PC-3 (cell line): ENCODE results near the gene CRABP1. TPM values are rescaled to one million over a fixed set of nuclear protein-coding genes. Genes with fewer than 3 reads are reported as not detected.

ENCODE experiments used
- ATAC-seq: fragments of 200-7000 bp; cut with Tn5 transposase; 2 replicates; pipeline ENCODE4 v1.9.1; 2020; ENCODE audit warnings: mild to moderate bottlenecking, moderate library complexity
- Bru-seq: library from RNA; stranded (reverse); fragments of 400-500 nt; gene quantifications from one replicate; lab custom pipeline; 2021; lab: Mats Ljungman, UMichigan
- BruChase-seq, 2 experiments: library from RNA; stranded (reverse); fragments of 400-500 nt; gene quantifications; one replicate each; lab custom pipeline; 2021; lab: Mats Ljungman, UMichigan
- BruUV-seq: library from RNA; stranded (reverse); fragments of 400-500 nt; replicated peaks from 2 replicates; lab custom pipeline; 2021; lab: Mats Ljungman, UMichigan
- CTCF ChIA-PET: fragments of 300-600 bp; sonication (Branson Sonifier 250); formaldehyde crosslinking; loops from one replicate; lab custom pipeline; 2022; ENCODE audit warnings: antibody characterized with exemption; lab: Charles Lee
- POLR2A ChIA-PET: fragments of 300-600 bp; sonication (Branson Sonifier 250); formaldehyde crosslinking; loops from one replicate; lab custom pipeline; 2022; ENCODE audit warnings: antibody characterized with exemption; ENCODE audit not compliant: unreplicated experiment; lab: Charles Lee
- DNase-seq: peaks from one replicate; pipeline ENCODE4 v3.0.0-alpha.2; 2015
- H2AFZ ChIP-seq: fragments of 300-600 bp; sonication (generic); 2 replicates; pipeline ENCODE4 v1.6.0; 2016; ENCODE audit warnings: antibody characterized with exemption, low read length
- H3F3A ChIP-seq: fragments of 300-600 bp; sonication (generic); one replicate; pipeline ENCODE4 v1.6.0; 2017; ENCODE audit warnings: antibody characterized with exemption, low read length, control low read depth, mild to moderate bottlenecking; ENCODE audit not compliant: unreplicated experiment
- H3K27ac ChIP-seq: fragments of 300-600 bp; sonication (generic); 2 replicates; pipeline ENCODE4 v1.5.1; 2016; ENCODE audit warnings: mild to moderate bottlenecking, low read length
- H3K27me3 ChIP-seq: fragments of 300-600 bp; sonication (generic); 2 replicates; pipeline ENCODE4 v1.6.1; 2016; ENCODE audit warnings: low read length, mixed read lengths
- H3K36me3 ChIP-seq: fragments of 300-600 bp; sonication (generic); 2 replicates; pipeline ENCODE4 v1.6.1; 2016; ENCODE audit warnings: low read depth, mixed run types, low read length, mixed read lengths
- H3K4me1 ChIP-seq: fragments of 300-600 bp; sonication (generic); 2 replicates; pipeline ENCODE4 v1.5.1; 2016; ENCODE audit warnings: low read length; ENCODE audit not compliant: insufficient read depth
- H3K4me2 ChIP-seq: fragments of 300-600 bp; sonication (generic); 2 replicates; pipeline ENCODE4 v1.6.0; 2016; ENCODE audit warnings: low read length
- H3K4me3 ChIP-seq: fragments of 300-600 bp; sonication (generic); 2 replicates; pipeline ENCODE4 v1.5.1; 2016; ENCODE audit warnings: mild to moderate bottlenecking, low read length, mixed read lengths
- H3K79me2 ChIP-seq: fragments of 300-600 bp; sonication (generic); 2 replicates; pipeline ENCODE4 v1.6.1; 2017; ENCODE audit warnings: low read length, mixed read lengths
- H3K9ac ChIP-seq: fragments of 300-600 bp; sonication (generic); 2 replicates; pipeline ENCODE4 v1.6.0; 2016; ENCODE audit warnings: mild to moderate bottlenecking, low read length
- H3K9me2 ChIP-seq: fragments of 300-600 bp; sonication (generic); replicated peaks from 2 replicates; pipeline ENCODE4 v1.6.1; 2016; ENCODE audit warnings: mixed run types, low read length, mixed read lengths
- H3K9me3 ChIP-seq: fragments of 300-600 bp; sonication (generic); 2 replicates; pipeline ENCODE4 v1.6.1; 2016; ENCODE audit warnings: low read length, mixed read lengths
- H4K20me1 ChIP-seq: fragments of 300-600 bp; sonication (generic); 2 replicates; pipeline ENCODE4 v1.6.1; 2016; ENCODE audit warnings: low read length, mixed read lengths
- CTCF ChIP-seq: fragments of 300-600 bp; sonication (generic); conservative IDR thresholded peaks from 2 replicates; pipeline ENCODE4 v1.5.1; 2017; ENCODE audit warnings: antibody characterized with exemption, low read depth, mild to moderate bottlenecking, low read length
- EZH2 ChIP-seq: fragments of 300-600 bp; sonication (generic); IDR thresholded peaks from one replicate; pipeline ENCODE4 v1.6.1; 2017; ENCODE audit warnings: antibody characterized with exemption, mild to moderate bottlenecking, low read length; ENCODE audit not compliant: unreplicated experiment
- EZH2phosphoT487 ChIP-seq: fragments of 300-600 bp; sonication (generic); IDR thresholded peaks from 2 replicates; pipeline ENCODE4 v1.6.1; 2018; ENCODE audit warnings: mild to moderate bottlenecking, antibody characterized with exemption, low read length, borderline replicate concordance
- intact Hi-C: fragments of 100-400 bp; cut with micrococcal nuclease; formaldehyde crosslinking; loops from 2 replicates; pipeline ENCODE4 v1.9.0; 2023
- long read RNA-seq: library from polyadenylated mRNA; unstranded; transcript quantifications from one replicate; pipeline ENCODE4 v2.0.0, GENCODE V29; 2021; ENCODE audit not compliant: unreplicated experiment
- total RNA-seq: library from RNA; depleted of rRNA; stranded (reverse); fragments of >200 nt; gene quantifications from 2 replicates; pipeline ENCODE4 v1.2.3, GENCODE V29; 2014; rRNA removed

Gene CRABP1
- total RNA-seq: not detected in 2 replicates
- percentile 44 among the genes with signal in this experiment for Bru-seq, nascent RNA
- BruChase-seq, experiment 1, labeled RNA remaining after a 6-hour chase: percentile 41 among the genes with signal in this experiment
- percentile 39 among the genes with signal in this experiment for BruChase-seq, experiment 2, labeled RNA remaining after a 2-hour chase
- long read RNA-seq, transcript CRABP1-201 (4 exons, 772 nt): major isoform, 17 of 26 reads
- long read RNA-seq, partial matches to known transcripts: 9 of 26 reads
- long read RNA-seq, other reads (novel, unspliced or antisense): 0 of 26 reads

DNA sequence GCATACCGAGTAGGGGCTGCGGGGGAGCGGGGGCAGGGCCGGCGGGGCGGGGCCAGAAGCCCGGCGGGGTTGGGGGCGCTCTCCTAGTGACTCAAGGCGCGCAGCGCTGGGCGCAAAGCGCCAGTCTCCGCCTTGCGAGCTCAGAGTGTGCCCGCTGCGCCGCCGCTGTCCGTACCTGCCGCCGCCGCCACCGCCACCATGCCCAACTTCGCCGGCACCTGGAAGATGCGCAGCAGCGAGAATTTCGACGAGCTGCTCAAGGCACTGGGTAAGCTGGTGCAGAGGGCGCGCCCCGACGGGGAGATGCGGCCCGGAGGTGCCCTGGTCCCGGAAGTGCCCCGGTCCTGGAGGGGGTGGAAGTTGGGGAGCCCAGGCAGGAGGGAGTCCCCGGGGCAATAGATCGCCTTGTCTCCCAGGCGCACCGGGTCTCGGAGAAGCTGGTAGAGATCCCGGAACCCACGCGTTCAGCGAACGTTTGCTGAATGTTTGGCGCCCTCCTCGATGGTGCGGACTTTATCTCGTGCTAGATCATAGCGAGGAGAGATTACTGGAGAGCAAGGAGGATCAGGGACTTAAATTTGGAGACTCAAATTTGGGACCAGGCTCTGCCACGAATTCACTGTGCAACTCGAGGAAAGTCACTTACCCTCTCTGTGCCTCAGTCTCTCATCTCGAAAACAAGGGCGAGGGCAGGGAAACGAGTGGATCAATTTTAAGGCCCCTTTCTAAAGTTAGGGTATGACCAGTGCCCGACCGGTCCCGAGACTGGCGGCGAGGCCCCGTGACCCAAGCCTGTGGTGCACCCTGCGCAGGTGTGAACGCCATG, at the start of gene CRABP1:
Gene CRABP1, plus strand, starts transcription at position 123 of the 826 bp plus-strand sequence. Its CDS starts 76 bp downstream, at position 199.
- H3F3A ChIP-seq: no peaks in the 10 kb centered on the region
- peaks cover 4% of the 10 kb centered on the region; the same call in 1 of the 2 replicates for H3K4me1 ChIP-seq
- POLR2A ChIA-PET: no interaction called here
- H3K4me3 ChIP-seq: peak within 1 kb of the TSS; percentile 31; the same call in 1 of the 2 replicates
- no peaks in the 10 kb centered on the region for H3K9me3 ChIP-seq
- H3K9me2 ChIP-seq: no peaks in the 10 kb centered on the region
- no peak within 1 kb of the TSS for H3K27ac ChIP-seq
- CTCF ChIA-PET: interaction anchor here (0.5 kb wide), 1 partner anchor 11 kb away, joined by 3 read pairs; no protein-coding TSS in a partner anchor
- BruUV-seq: TSS peak; percentile 48
- H3K4me2 ChIP-seq: peak within 1 kb of the TSS; percentile 72
- TF ChIP-seq EZH2phosphoT487: peak; percentile 36; the same call in 1 of the 2 replicates
- TF ChIP-seq CTCF: no peak
- TF ChIP-seq EZH2: peak; percentile 28
- intact Hi-C loops: no loop called here
- peak within 1 kb of the TSS; percentile 13 for H2AFZ ChIP-seq
- no peak for DNase-seq
- H3K27me3 ChIP-seq: peaks cover 54% of the 10 kb centered on the region
- no peaks in the 10 kb centered on the region for H3K36me3 ChIP-seq
- ATAC-seq: peak; percentile 13; the same call in 1 of the 2 replicates
- no peaks in the 10 kb centered on the region for H3K79me2 ChIP-seq
- no peaks in the 10 kb centered on the region for H4K20me1 ChIP-seq
- H3K9ac ChIP-seq: no peak within 1 kb of the TSS

DNA sequence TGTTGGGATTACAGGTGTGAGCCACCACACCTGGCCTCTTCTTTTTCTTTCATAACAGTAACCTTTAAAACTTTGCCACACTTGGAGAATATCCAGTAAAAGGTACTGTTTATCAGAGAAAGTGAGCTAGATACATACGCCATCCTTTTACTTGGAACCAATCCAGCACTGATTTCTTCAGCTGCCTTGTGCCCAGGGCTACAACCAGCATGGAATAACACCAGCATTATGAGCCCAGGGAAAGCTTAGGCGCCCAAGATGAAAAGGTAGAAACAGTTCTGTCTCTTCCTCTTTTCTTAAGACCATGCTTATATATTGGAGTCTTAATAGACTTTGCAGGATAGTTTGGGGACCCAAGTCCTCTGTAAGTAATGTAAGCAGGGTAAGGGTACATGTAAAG, 49.1 kb upstream of the CRABP1 start:
- Histone ChIP-seq H3K9ac (no peak overlapping the region), H3K4me3 (no peak overlapping the region), H3K27me3 (no peaks in the 10 kb centered on the region), H3K4me1 (peaks cover 16% of the 10 kb centered on the region), H3F3A (no peaks in the 10 kb centered on the region), H3K36me3 (peaks cover 38% of the 10 kb centered on the region; the same call in 1 of the 2 replicates), H4K20me1 (no peaks in the 10 kb centered on the region), H3K79me2 (0 out of 2 replicates have a peak, but pooled peaks cover 4% of the 10 kb centered on the region), H3K9me2 (no peaks in the 10 kb centered on the region), H3K4me2 (no peak overlapping the region), H3K27ac (no peak overlapping the region), H3K9me3 (no peaks in the 10 kb centered on the region), H2AFZ (no peak overlapping the region)
- no TSS peak for BruUV-seq
- POLR2A ChIA-PET: no interaction called here
- CTCF ChIA-PET: no interaction called here
- no peak for ATAC-seq
- no peak for TF ChIP-seq EZH2
- no peak for TF ChIP-seq CTCF
- no peak for TF ChIP-seq EZH2phosphoT487
- no peak for DNase-seq
- intact Hi-C loops: no loop called here
